Activated CD8-positive, alpha-beta memory T cell treated with anti-CD3 and anti-CD28 coated beads for 36 hours (primary cell): ENCODE results near the gene BCAP29. TPM values are rescaled to one million over a fixed set of nuclear protein-coding genes. Genes with fewer than 3 reads are reported as not detected.

Source experiments
- CTCF ChIA-PET: fragments of 350-600 bp; sonication (Branson Sonifier 250); formaldehyde crosslinking; loops from one replicate; lab custom pipeline; 2021; ENCODE audit warnings: antibody characterized with exemption; lab: Charles Lee
- POLR2A ChIA-PET: fragments of 350-600 bp; sonication (Branson Sonifier 250); formaldehyde crosslinking; loops from one replicate; lab custom pipeline; 2021; ENCODE audit warnings: antibody characterized with exemption; lab: Charles Lee
- total RNA-seq, 2 experiments: library from RNA; stranded (reverse); gene quantifications; one replicate each; pipeline ENCODE4 v1.2.3, GENCODE V29; 2021

BCAP29 gene
- total RNA-seq, 2 experiments from 2014 or later: 38.5 to 52.6 TPM

DNA sequence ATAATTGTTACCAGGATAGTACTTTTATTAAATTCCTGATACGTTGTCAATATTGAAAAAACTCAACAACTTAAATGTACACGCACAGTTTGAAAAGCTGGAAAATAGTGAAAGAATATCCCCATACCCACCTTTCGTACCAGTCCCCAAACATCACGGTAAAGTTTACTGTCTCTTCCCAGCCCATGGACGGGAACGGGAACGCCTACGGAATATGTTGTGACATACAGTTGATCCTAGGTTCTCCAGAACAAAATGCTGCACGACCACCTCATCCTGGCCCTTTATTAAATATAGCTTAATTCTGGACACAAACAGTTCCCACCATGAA, 527 bp upstream of the BCAP29 start:
- CTCF ChIA-PET: interaction anchor here (0.6 to 0.7 kb wide), 2 partner anchors 164 to 300 kb away, joined by 4 read pairs; partner anchors contain the start of gene CBLL1

DNA sequence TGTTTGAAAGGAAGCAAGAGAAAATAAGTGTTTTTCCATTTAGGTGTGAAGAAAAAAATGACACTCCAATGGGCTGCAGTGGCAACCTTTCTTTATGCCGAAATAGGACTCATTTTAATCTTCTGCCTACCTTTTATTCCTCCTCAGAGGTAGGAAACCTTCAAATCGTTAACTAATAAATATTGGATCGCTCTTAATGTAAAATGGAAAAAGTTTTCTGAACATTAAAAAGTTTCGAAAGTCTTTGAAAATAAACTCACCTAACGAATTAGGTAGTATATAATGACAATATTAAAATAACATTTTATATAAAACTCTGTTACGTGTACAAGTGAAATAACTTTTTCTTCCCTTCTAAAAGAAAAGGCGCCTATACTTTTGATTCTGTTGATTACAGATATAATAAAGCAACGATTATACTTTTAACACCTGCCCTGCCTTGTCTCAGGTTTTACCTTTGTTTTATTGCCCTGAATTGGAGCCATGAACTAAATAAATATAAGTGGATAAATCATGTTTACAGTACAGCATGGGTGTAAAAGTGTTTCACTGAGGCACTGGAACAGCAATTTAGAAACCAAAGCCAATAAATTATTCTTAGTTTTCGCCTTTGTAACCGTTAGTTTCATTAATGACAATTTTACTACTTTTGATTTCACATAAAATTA, 804 bp downstream of the BCAP29 start:
- ChIA-PET POLR2A (interaction anchor here (0.6 to 1.7 kb wide), 4 partner anchors 12 to 80 kb away, joined by 3 to 7 read pairs (median 4); partner anchors contain the start of genes COG5 and DUS4L), CTCF (no interaction called here)

More for the DNA sequence above, 527 bp upstream of the BCAP29 start:
- POLR2A ChIA-PET: interaction anchor here (0.9 to 1.7 kb wide), 3 partner anchors 16 to 80 kb away, joined by 3 to 7 read pairs (median 4); partner anchors contain the start of genes COG5 and DUS4L

DNA sequence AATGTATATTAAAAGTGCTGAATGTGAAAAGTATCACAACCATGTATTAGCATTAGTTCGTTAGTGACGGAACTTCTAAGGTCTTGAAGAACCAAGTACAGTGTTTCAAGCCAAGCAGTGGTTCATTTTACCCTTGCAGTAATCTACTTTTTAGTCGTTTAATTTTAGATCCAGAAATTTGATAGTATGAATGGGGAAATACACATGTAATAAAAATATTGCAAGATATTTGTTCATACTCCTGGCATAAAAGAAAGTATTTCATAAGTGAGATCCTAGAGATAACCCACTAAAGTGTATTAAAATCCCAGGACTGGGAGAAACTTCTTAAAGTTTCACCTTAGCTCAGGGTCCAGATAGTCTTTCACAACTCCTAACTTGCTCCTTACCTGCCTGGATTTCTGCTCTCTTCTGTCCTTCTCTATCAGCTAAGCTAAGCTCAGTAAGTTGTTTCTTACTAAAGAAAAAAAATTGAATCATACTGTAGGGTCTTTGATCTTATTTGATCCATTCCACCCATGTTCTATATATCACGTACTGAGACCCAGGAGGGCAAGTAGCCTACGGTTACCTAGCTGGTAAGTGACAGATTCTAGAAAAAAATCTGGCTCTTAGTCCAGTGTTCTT, 1.5 kb downstream of the BCAP29 start:
- ChIA-PET CTCF (interaction anchor here (0.6 kb wide), 1 partner anchor 22 kb away, joined by 5 read pairs; no protein-coding TSS in a partner anchor), POLR2A (interaction anchor here (1.2 kb wide), 1 partner anchor 80 kb away, joined by 5 read pairs; no protein-coding TSS in a partner anchor)

DNA sequence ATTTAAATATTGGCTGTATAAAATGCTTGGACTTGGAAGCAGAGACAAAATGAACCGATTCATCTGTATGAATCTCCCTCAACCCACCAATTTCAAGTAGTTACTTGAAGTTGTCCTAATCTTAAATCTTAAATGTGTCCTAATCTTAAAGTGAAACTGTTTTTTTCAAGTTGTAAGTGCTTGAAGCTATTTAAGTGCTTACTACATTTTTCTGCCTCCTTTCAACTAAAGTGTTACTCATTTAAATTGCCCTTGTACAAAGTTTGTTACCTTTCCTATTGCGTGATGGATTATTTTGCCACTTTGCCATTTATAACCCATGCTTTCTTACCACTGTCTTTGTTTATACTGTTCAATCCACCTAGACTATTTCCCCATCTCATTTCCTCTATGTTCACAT, 2.8 kb downstream of the BCAP29 start:
- CTCF ChIA-PET: no interaction called here
- POLR2A ChIA-PET: no interaction called here

DNA sequence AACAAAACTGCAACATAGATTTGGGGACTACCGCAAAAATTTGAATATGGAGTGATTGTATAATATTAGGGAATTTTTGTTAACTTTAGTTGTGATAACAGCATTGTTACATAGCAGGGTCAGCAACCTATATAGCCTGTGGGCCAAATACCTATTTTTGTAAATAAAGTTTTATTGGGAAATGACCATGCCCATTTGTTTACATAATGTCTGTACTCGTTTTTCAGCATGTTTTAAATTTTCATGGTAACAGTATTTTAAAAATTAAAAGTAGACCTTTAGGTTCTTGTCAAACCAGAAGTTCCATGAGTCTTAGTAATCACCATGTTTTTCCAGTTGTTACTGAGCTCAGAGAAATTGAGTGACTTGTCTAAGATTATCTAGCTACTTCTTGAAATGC, 4.7 kb downstream of the BCAP29 start:
- ChIA-PET CTCF (no interaction called here), POLR2A (no interaction called here)

DNA sequence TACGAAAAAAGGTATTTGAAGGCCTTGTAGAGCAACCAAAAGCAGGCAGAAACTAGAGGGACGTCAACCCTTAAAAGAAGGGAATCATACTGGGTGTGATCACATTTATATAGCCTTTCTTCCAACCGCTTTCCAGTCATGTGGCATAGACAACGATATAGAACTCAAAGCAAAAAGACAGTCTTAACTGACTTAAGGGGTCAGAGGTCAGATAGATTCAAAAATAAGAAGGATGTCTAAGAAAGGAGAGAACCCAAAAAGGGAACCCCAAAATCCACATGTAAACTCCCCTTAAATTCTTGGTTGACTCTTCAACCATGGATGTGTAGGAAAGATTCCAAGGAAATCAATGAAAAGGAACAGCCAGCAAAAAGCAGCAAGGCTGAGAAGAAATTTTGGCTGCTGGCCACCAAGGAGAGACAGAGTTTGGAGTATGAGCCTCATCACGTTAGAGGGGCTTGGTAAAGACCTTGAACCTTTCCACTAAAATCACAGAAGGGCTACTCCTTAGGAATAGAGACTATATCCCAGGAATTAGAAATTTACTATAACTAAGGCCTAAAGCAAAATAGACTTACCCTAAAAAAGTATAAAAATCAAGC, 8.6 kb downstream of the BCAP29 start:
- ChIA-PET CTCF (no interaction called here), POLR2A (no interaction called here)

DNA sequence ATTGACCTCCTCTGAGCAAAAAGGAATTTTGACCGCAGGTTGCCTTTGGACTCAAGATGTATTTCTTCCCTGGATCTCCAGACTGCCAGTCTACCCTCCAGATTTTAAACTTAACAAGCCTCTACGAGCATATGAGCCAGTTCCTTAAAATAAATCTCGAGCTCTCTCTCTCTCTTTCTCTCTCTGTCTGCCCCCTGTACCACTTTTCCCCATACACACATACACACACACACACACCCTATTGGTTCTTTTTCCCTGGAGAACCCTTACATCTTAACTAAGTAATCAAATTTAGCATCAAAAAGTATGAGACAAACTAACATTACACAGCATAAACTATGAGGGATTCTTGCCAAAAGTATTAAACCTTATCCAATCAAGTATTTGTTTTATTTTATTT, 11.4 kb downstream of the BCAP29 start:
- ChIA-PET POLR2A (no interaction called here), CTCF (no interaction called here)

DNA sequence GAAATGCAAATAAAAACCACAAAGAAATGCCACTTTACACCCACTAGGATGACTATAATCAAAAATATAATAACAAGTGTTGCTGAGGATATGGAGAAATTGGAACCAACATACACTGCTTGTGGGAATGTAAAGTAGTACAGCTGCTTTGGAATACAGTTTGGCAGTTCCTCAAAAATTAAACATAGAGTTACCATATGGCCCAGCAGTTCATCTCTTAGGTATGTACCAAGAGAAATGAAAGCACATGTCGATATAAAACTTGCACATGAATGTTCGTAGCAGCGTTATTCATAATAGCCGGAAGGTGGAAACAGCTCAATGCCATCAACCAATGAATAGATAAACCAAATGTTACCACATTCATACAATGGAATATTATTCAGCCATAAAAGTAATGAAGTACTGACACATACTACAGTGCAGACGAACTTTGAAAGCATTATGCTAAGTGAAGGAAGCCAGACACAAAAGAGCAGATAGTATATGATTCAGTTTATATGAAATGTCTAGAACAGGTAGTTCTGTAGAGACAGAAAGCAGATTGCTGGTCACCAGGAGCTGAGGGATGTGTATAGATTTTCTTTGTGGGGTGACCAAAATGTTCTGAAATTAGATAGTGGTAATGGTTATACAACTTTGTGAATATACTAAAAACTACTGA, 12.4 kb downstream of the BCAP29 start:
- CTCF ChIA-PET: no interaction called here
- POLR2A ChIA-PET: interaction anchor here (1.1 kb wide), 1 partner anchor 12 kb away, joined by 3 read pairs; no protein-coding TSS in a partner anchor

DNA sequence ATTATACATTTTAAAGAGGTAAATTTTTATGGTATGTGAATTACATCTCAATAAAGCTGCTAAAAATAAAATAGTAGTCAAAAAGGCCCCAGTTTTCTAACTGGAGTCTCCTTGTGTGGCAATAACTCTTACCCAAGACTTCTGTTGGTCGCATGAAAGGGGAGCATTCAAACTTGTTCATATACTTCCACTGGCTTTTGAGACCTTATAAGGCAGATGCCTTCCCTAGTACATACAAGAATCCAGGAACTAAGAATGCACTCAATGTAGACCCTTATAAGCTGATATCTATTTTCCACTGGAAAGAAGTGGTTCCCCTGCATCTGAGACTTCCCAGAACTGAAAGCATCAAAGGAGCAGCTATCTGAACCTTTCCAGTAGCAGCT, 13.0 kb downstream of the BCAP29 start:
- ChIA-PET POLR2A (interaction anchor here (1.1 kb wide), 1 partner anchor 13 kb away, joined by 3 read pairs; no protein-coding TSS in a partner anchor), CTCF (no interaction called here)

DNA sequence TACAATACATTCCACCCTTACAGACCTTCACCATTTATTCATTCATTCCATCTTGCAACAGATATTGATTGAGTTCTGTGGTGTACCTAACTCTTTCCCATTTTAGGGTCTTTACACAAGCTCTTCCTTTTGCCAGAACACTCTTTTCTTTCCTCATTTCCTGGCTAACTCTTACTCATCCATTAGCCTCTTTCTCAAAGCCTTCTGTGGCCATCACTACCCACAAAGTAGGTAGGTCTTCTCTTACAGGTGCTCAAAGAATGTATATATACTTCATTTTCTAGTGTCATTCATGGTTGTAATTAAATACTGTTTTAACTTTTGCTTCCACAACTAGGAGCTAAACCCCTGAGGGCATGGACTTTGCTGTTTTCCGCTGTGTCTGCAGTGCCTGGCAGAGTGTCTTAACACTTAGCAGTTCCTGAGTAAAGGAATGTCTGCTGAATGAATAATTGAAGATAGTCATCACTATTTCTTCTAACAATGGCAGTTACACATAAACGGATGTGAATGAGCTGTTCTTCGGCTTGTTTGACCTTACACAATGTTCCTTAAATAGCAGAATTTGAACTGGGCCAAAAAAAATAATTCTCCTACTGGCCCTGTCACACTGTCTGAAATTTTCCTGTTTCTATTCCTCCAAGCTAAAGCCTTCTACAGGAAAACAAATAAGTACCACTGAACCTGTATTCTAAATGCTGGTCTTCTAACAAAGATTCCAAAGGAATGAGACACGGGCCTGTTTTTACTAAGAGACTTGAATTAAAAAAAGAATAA, 15.1 kb downstream of the BCAP29 start:
- ChIA-PET POLR2A (no interaction called here), CTCF (interaction anchor here (1.0 to 1.2 kb wide), 2 partner anchors 9 to 11 kb away, joined by 3 to 4 read pairs; no protein-coding TSS in a partner anchor)

DNA sequence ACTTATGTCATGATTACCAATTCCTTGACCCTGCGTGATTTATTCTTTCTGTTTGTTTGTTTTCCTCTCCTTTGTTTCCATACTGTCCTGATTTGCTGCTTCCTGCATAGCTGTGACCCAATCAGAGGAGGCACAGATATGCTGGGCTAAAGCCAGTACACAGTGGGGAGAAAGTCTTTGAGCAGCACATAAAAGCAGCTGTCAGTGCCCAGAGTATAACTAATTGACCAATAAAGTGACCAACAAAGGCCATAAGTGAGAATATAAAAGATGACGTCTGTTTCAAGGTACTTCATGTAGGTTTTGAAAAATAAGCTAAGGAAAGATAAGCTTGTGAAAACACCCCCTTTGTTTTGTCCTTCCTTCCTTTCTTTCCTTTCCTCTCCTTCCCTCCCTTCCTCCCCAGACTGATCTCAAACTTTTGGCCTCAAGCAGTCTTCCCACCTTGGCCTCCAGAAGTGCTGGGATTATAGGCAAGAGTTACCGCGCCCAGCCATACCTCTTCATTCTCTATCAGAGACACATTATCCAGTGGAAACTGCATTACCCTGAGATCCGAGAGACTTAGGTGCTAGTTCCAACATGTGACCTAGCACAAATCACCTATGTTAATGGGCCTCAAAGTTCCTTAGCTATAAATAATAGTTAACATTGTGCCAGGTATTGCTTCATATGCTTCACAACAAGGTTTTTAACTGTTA, 17.0 kb downstream of the BCAP29 start:
- ChIA-PET CTCF (no interaction called here), POLR2A (no interaction called here)

DNA sequence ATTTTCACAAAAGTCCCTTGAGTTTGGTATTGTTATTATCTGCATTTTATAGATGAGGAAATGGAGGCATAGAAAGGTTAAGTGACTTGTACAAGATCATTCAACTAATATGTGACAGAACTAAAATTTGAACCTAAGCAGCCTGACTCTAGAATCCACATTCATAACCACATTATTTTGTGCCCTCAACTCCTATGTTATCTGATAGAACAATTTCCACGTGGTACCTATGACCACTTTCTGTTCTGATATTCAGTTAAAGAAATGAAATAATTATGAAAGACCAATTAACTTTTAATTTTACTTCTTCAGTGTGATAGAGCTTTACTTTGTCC, 17.5 kb downstream of the BCAP29 start:
- CTCF ChIA-PET: no interaction called here
- POLR2A ChIA-PET: no interaction called here

DNA sequence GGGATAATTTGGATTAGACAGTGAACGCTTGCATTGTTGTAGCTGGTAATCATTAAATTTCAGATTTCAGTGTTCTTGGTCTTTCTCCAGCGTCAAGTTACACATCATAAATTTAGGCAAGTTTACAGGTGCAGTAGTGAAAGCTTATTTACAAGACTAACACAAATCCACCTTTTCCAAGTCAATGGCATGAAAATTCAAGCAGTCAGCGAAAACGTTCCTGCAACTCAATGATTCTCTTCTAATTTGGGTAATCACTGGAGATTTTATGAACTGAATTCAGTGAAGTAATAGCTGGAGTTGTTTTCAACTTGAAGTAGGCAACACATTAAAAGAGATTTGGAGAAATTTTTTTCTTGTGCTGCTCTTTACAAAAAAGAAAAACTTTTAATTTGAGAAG, 17.9 kb downstream of the BCAP29 start:
- POLR2A ChIA-PET: no interaction called here
- CTCF ChIA-PET: no interaction called here

DNA sequence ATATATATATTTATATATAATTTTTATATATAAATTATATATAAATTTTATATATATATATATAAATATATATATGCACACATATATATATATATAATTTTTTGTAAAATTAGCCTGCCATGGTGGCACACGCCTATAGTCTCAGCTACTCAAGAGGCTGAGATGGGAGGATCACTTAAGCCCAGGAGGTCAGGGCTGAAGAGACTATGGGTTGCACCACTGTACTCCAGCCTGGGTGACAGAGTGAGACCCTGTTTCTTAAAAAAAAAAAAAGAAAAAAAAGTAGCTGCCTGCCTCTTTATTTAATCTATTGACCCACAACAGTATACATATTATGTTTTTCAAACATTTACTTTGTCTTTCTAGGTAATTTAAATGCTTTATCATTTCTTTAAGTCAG, 19.2 kb downstream of the BCAP29 start:
- CTCF ChIA-PET: interaction anchor here (0.7 kb wide), 1 partner anchor 68 kb away, joined by 4 read pairs; no protein-coding TSS in a partner anchor

DNA sequence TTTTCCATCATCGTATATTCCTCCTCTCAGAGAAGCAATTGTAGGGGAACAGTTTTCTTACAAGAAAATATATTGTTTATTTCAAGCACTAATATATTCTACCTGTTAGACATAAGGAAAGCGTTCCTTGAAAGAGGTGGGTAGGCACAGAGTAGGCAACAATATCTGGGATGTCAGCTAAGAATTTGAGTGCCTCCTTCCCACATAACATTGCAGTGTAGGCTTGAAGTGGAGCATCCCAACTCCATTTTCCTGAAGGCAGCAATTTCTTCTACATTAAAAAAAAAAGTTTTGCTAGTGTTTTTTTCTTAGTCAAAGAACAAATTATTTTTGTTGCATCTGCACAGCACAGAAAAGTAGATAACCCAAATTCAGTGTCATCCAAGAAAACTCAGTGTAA, 20.8 kb downstream of the BCAP29 start:
- ChIA-PET CTCF (no interaction called here), POLR2A (no interaction called here)

More for the DNA sequence above, 19.2 kb downstream of the BCAP29 start:
- POLR2A ChIA-PET: interaction anchor here (0.6 kb wide), 1 partner anchor 20 kb away, joined by 3 read pairs; the partner anchor contains the start of gene BCAP29

DNA sequence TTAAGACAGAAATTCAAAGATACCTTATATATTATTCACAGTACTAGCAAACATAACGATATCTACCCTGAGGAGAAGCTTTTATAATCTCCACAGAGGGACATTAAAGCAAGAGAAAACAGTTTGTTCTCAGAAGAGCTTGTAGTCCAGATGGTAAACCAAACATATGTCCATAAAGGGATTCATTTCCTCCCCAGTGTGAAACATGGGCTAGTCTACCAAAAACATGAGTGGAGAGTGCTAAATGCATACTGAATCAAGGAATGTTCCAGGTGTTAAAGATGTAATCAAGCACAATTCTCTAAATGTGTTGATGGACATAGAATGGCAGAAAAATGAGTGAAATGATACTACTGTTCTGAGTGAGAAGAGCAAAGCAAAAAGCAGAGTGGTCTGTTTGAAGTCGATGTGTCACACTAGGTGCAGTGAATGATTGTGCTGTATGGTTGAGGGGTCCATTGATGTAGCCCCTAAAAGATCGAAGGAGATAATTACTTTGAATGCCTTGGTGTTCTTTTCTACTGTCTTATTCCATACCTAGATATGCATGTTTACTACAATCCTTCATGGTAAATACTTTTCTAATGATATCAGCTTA, 25.3 kb downstream of the BCAP29 start:
- POLR2A ChIA-PET: no interaction called here
- CTCF ChIA-PET: interaction anchor here (1.1 kb wide), 1 partner anchor 11 kb away, joined by 3 read pairs; no protein-coding TSS in a partner anchor

DNA sequence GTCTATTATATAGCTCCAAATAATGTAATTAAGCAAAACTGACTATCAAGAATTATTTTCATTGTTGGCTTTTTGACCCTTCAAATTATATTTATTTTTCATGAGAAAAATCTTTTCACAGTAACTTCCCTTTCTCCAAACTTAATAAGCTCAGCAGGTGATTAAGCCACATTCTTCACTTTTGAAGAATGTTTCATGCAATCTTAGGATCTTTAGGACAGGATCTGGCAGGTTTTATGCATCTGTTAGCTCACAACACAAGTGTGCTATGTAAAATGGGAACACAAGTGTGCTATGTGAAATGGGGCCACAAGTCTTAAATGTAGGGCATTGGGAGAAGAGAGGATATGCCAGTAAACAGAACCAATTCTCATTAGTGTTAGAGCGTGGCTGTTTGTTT, 26.3 kb downstream of the BCAP29 start:
- POLR2A ChIA-PET: no interaction called here
- CTCF ChIA-PET: interaction anchor here (1.1 kb wide), 1 partner anchor 12 kb away, joined by 3 read pairs; no protein-coding TSS in a partner anchor

DNA sequence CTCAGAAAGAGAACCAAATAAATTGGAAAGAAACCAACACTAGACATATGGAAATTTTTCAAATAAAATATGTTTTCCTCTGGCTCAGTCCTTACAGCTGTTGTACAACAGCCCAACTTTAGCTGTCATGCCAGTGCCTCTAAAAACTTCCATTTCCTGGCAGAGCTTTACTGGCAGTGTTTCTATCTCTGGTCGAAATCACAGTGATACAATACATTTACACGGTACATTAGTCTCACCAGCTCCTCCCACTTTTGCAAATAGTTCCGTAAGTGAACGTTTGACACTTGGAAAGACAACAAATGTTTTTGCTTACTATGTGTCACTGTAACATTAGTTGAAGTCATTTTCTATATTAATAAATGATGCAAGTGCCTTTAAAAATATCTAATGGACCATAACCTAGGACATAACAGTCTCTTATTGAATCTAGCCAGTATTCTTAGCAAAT, 29.8 kb downstream of the BCAP29 start:
- ChIA-PET POLR2A (interaction anchor here (0.6 kb wide), 1 partner anchor 1951 kb away, joined by 5 read pairs; no protein-coding TSS in a partner anchor), CTCF (no interaction called here)
